Lower lobe of right lung (tissue), 2 donors: Measurements from ENCODE around the gene ABCG8. TPM values are rescaled to one million over a fixed set of nuclear protein-coding genes. Genes with fewer than 3 reads are reported as not detected.
"Not testable (repeated sequence)": the region's sequence is repeated elsewhere in the genome, so short reads cannot be mapped to it uniquely, and the experiment has no call there.

ENCODE experiments used
- ATAC-seq, 2 donors: fragments of 200-7000 bp; cut with Tn5 transposase; one replicate each; pipeline ENCODE4 v1.9.1; 2020 to 2022; ENCODE audit warnings: mild to moderate bottlenecking in 2 of 2, moderate library complexity in 2 of 2
- DNase-seq: peaks from one replicate; pipeline ENCODE4 v3.0.0-alpha.2; 2020
- H3K27ac ChIP-seq: fragments of 200-600 bp; one replicate; pipeline ENCODE4 v1.8.0; 2022
- H3K27me3 ChIP-seq: fragments of 200-600 bp; one replicate; pipeline ENCODE4 v1.8.0; 2022; ENCODE audit warnings: low read depth
- H3K36me3 ChIP-seq: fragments of 200-600 bp; one replicate; pipeline ENCODE4 v1.8.0; 2022; ENCODE audit warnings: mild to moderate bottlenecking
- H3K4me1 ChIP-seq: fragments of 200-600 bp; one replicate; pipeline ENCODE4 v1.8.0; 2022
- H3K4me3 ChIP-seq: fragments of 200-600 bp; one replicate; pipeline ENCODE4 v1.8.0; 2022; ENCODE audit warnings: mild to moderate bottlenecking
- H3K9me3 ChIP-seq: fragments of 200-600 bp; one replicate; pipeline ENCODE4 v1.8.0; 2022
- intact Hi-C: fragments of 100-400 bp; cut with DNase I; formaldehyde crosslinking; loops from one replicate; pipeline ENCODE4 v1.11.0; 2022
- total RNA-seq: library from RNA; stranded (reverse); fragmentation: NEBNext Ultra II Directional; extraction: Animal tissue kit (Norgen Biotek cat#: 25700); gene quantifications from one replicate; pipeline ENCODE4 v1.2.1, GENCODE V29; 2021
- TF ChIP-seq, protein P1 (sequence below): fragments of 200-600 bp; IDR thresholded peaks from one replicate; pipeline ENCODE4 v1.8.0; 2022; ENCODE audit warnings: antibody characterized with exemption, mild to moderate bottlenecking
- donor health status: DM: no; HTN: yes; CAD: no; lungs with severe emphysema.

The ABCG8 gene
- total RNA-seq, 1 donor from 2014 or later = not detected

GRCh38 chr2:43899589-43899988, 60.8 kb downstream of the ABCG8 start:
- DNase-seq (no peak), ATAC-seq (no peak)
- Histone ChIP-seq H3K36me3 (peaks cover 70% of the 10 kb centered on the region), H3K4me3 (no peak overlapping the region), H3K9me3 (no peaks in the 10 kb centered on the region), H3K27ac (no peak overlapping the region), H3K27me3 (no peaks in the 10 kb centered on the region), H3K4me1 (peaks cover 14% of the 10 kb centered on the region)
- intact Hi-C loops = no loop called here
- TF ChIP-seq, protein P1, sequence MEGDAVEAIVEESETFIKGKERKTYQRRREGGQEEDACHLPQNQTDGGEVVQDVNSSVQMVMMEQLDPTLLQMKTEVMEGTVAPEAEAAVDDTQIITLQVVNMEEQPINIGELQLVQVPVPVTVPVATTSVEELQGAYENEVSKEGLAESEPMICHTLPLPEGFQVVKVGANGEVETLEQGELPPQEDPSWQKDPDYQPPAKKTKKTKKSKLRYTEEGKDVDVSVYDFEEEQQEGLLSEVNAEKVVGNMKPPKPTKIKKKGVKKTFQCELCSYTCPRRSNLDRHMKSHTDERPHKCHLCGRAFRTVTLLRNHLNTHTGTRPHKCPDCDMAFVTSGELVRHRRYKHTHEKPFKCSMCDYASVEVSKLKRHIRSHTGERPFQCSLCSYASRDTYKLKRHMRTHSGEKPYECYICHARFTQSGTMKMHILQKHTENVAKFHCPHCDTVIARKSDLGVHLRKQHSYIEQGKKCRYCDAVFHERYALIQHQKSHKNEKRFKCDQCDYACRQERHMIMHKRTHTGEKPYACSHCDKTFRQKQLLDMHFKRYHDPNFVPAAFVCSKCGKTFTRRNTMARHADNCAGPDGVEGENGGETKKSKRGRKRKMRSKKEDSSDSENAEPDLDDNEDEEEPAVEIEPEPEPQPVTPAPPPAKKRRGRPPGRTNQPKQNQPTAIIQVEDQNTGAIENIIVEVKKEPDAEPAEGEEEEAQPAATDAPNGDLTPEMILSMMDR = no peak

GRCh38 chr2:43905371-43905803, 66.6 kb downstream of the ABCG8 start:
- DNase-seq = no peak
- intact Hi-C loops = no loop called here
- Histone ChIP-seq H3K4me3 (no peak overlapping the region), H3K27ac (no peak overlapping the region), H3K4me1 (no peaks in the 10 kb centered on the region), H3K9me3 (no peaks in the 10 kb centered on the region), H3K27me3 (no peaks in the 10 kb centered on the region), H3K36me3 (peaks cover 47% of the 10 kb centered on the region)
- ATAC-seq = no peak
- TF ChIP-seq, protein P1 = no peak

DNA sequence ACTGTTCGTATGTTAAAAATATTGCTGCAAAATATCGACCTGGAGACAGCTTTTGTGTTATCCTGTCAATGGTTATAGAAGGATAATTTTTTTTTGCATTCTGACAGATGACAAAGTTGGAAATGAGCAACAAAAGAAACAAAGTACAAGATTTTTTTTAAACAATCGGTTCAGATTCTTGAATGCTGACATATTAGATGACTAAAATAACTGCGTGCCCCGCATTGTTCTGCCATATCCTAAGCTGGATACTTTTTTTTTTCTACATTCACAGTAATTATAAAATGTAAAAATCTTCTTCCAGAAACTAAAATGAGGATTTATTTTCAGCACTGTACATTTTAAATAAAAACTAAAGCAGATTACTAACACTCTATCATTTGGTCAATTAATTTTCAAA, 67.1 kb downstream of the ABCG8 start:
- Histone ChIP-seq H3K4me1 (no peaks in the 10 kb centered on the region), H3K27me3 (no peaks in the 10 kb centered on the region), H3K36me3 (peaks cover 52% of the 10 kb centered on the region), H3K9me3 (no peaks in the 10 kb centered on the region), H3K4me3 (no peak overlapping the region), H3K27ac (no peak overlapping the region)
- DNase-seq (no peak), ATAC-seq (no peak)
- intact Hi-C loops = no loop called here
- TF ChIP-seq, protein P1 = no peak

- Histone ChIP-seq H3K4me1 (no peaks in the 10 kb centered on the region), H3K9me3 (no peaks in the 10 kb centered on the region), H3K27ac (no peak overlapping the region), H3K4me3 (no peak overlapping the region), H3K27me3 (no peaks in the 10 kb centered on the region), H3K36me3 (peaks cover 54% of the 10 kb centered on the region)
- TF ChIP-seq, protein P1 = no peak
- intact Hi-C loops = no loop called here
- ATAC-seq = no peak
- DNase-seq = no peak
Observed at GRCh38 chr2:43906448-43907109, 67.8 kb downstream of the ABCG8 start.

- DNase-seq, H3K4me3 ChIP-seq, H3K27ac ChIP-seq, H3K9me3 ChIP-seq, H3K27me3 ChIP-seq, intact Hi-C loops, ATAC-seq, H3K4me1 ChIP-seq: not testable (repeated sequence)
- H3K36me3 ChIP-seq = peaks cover 64% of the 10 kb centered on the region
Observed at GRCh38 chr2:43911136-43911790, 72.5 kb downstream of the ABCG8 start.

GRCh38 chr2:43924463-43924862, 85.7 kb downstream of the ABCG8 start:
- TF ChIP-seq, protein P1 = no peak
- DNase-seq = no peak
- no peak for ATAC-seq
- no peaks in the 10 kb centered on the region for H3K4me1 ChIP-seq
- H3K9me3 ChIP-seq = no peaks in the 10 kb centered on the region
- intact Hi-C loops = no loop called here
- H3K36me3 ChIP-seq = peaks cover 64% of the 10 kb centered on the region
- H3K27me3 ChIP-seq = no peaks in the 10 kb centered on the region
- no peak overlapping the region for H3K27ac ChIP-seq
- H3K4me3 ChIP-seq = no peak overlapping the region
